ENCODE results near the gene SPDYC.

Gene SPDYC

GRCh38 chr11:65160643-65161042 lies 9.4 kb upstream of the SPDYC start:
- ATAC-seq = no peak
- no peak for TF ChIP-seq CSRNP3 (CRISPR knock-in tag; IDR thresholded peaks at IDR 0.05)
- TF ChIP-seq OSR1 (CRISPR knock-in tag; IDR thresholded peaks at IDR 0.05) = no peak
- TF ChIP-seq ZC3H10 (CRISPR knock-in tag; IDR thresholded peaks at IDR 0.05) = no peak
- TF ChIP-seq PATZ1 (CRISPR knock-in tag; IDR thresholded peaks at IDR 0.05; ENCODE audit: borderline replicate concordance) = no peak
- no peak for TF ChIP-seq ISL1 (CRISPR knock-in tag; IDR thresholded peaks at IDR 0.05)
- no peak for TF ChIP-seq ZNF565 (CRISPR knock-in tag; conservative IDR thresholded peaks at IDR 0.05; ENCODE audit: low read depth)
- no peak for TF ChIP-seq ESRRG (CRISPR knock-in tag; IDR thresholded peaks at IDR 0.05)
- TF ChIP-seq POU6F1 (CRISPR knock-in tag; IDR thresholded peaks at IDR 0.05; ENCODE audit: borderline replicate concordance, low read depth) = no peak
- no peak for TF ChIP-seq CSDC2 (CRISPR knock-in tag; IDR thresholded peaks at IDR 0.05)

- ATAC-seq = no peak
- TF ChIP-seq POU6F1 (CRISPR knock-in tag; IDR thresholded peaks at IDR 0.05; ENCODE audit: borderline replicate concordance, low read depth) (no peak), ZFP30 (CRISPR knock-in tag; IDR thresholded peaks at IDR 0.05) (no peak), ZNF70 (CRISPR knock-in tag; IDR thresholded peaks at IDR 0.05) (no peak), TSHZ2 (CRISPR knock-in tag; IDR thresholded peaks at IDR 0.05) (no peak)
Measured at GRCh38 chr11:65163684-65164083, 6.3 kb upstream of the SPDYC start.

GRCh38 chr11:65165410-65166317 lies 4.4 kb upstream of the SPDYC start:
- TF ChIP-seq SNAI2 (CRISPR knock-in tag; IDR thresholded peaks at IDR 0.05) (no peak), GLIS3 (CRISPR knock-in tag; IDR thresholded peaks at IDR 0.05) (no peak), ISL1 (CRISPR knock-in tag; IDR thresholded peaks at IDR 0.05) (no peak), CREB5 (CRISPR knock-in tag; IDR thresholded peaks at IDR 0.05; ENCODE audit: low read depth) (no peak), ZNF70 (CRISPR knock-in tag; IDR thresholded peaks at IDR 0.05) (no peak), TSHZ2 (CRISPR knock-in tag; IDR thresholded peaks at IDR 0.05) (no peak), ZFP3 (CRISPR knock-in tag; IDR thresholded peaks at IDR 0.05) (no peak), ZFP30 (CRISPR knock-in tag; IDR thresholded peaks at IDR 0.05) (no peak), CSRNP3 (CRISPR knock-in tag; IDR thresholded peaks at IDR 0.05) (no peak)
- ATAC-seq = no peak
